OCI-LY1 (cell line): Measurements from ENCODE around the gene HECTD1.

Experiments
- H2AFZ ChIP-seq: fragments of 200-600 bp; sonication (generic), shearing (Covaris generic); 2 replicates; pipeline ENCODE4 v1.6.0; 2014; ENCODE audit warnings: antibody characterized with exemption, mild to moderate bottlenecking, low read length
- H3F3A ChIP-seq: fragments of 200-600 bp; sonication (generic), shearing (Covaris generic); 2 replicates; pipeline ENCODE4 v1.6.0; 2014; ENCODE audit warnings: mild to moderate bottlenecking, antibody characterized with exemption, low read length, moderate library complexity; ENCODE audit not compliant: insufficient read depth
- H3K27ac ChIP-seq: fragments of 200-600 bp; sonication (generic); 2 replicates; pipeline ENCODE4 v1.5.1; 2014; ENCODE audit warnings: low read length, mixed run types, mild to moderate bottlenecking, low read depth; ENCODE audit not compliant: poor library complexity, severe bottlenecking
- H3K27me3 ChIP-seq: fragments of 200-600 bp; sonication (generic); 2 replicates; pipeline ENCODE4 v1.6.0; 2014; ENCODE audit warnings: antibody characterized with exemption, mild to moderate bottlenecking, low read length, moderate library complexity; ENCODE audit not compliant: insufficient read depth
- H3K36me3 ChIP-seq: fragments of 200-600 bp; sonication (generic); 2 replicates; pipeline ENCODE4 v1.6.1; 2014; ENCODE audit warnings: mild to moderate bottlenecking, antibody characterized with exemption, low read length, moderate library complexity, mixed read lengths; ENCODE audit not compliant: insufficient read depth
- H3K4me1 ChIP-seq: fragments of 200-600 bp; sonication (generic); 2 replicates; pipeline ENCODE4 v1.5.1; 2014; ENCODE audit warnings: mild to moderate bottlenecking, low read length, moderate library complexity; ENCODE audit not compliant: insufficient read depth, severe bottlenecking
- H3K4me2 ChIP-seq: fragments of 200-600 bp; sonication (generic), shearing (Covaris generic); 2 replicates; pipeline ENCODE4 v1.6.1; 2014; ENCODE audit warnings: low read length
- H3K4me3 ChIP-seq: fragments of 200-600 bp; sonication (generic); 2 replicates; pipeline ENCODE4 v1.5.1; 2014; ENCODE audit warnings: low read length, low read depth, mild to moderate bottlenecking, mixed read lengths; ENCODE audit not compliant: poor library complexity, severe bottlenecking
- H3K79me2 ChIP-seq: fragments of 200-600 bp; shearing (Covaris generic); 2 replicates; pipeline ENCODE4 v1.6.1; 2016; ENCODE audit warnings: mixed run types, low read length, mixed read lengths; ENCODE audit not compliant: insufficient read depth
- H3K9ac ChIP-seq: fragments of 200-600 bp; sonication (generic), shearing (Covaris generic); 2 replicates; pipeline ENCODE4 v1.6.1; 2014; ENCODE audit warnings: mild to moderate bottlenecking, low read length, mixed read lengths
- H3K9me2 ChIP-seq: fragments of 200-600 bp; sonication (generic), shearing (Covaris generic); 2 replicates; pipeline ENCODE4 v1.6.1; 2014; ENCODE audit warnings: low read depth, mild to moderate bottlenecking, low read length, mixed read lengths
- H3K9me3 ChIP-seq: fragments of 200-600 bp; shearing (Covaris generic); 2 replicates; pipeline ENCODE4 v1.6.1; 2014; ENCODE audit warnings: low read length, mixed read lengths
- H4K20me1 ChIP-seq: fragments of 200-600 bp; sonication (generic), shearing (Covaris generic); 2 replicates; pipeline ENCODE4 v1.6.0; 2016; ENCODE audit warnings: mild to moderate bottlenecking, low read length; ENCODE audit not compliant: insufficient read depth
- EZH2 ChIP-seq: fragments of 200-600 bp; sonication (generic), shearing (Covaris generic); IDR thresholded peaks from 2 replicates; pipeline ENCODE4 v1.8.0; 2017; ENCODE audit warnings: borderline replicate concordance, mixed run types, mild to moderate bottlenecking, antibody characterized with exemption, low read length, moderate library complexity, mixed read lengths
- TF ChIP-seq, protein P1 (sequence below): fragments of 200-600 bp; sonication (generic), shearing (Covaris generic); IDR thresholded peaks from 2 replicates; pipeline ENCODE4 v1.5.1; 2017; ENCODE audit warnings: mild to moderate bottlenecking, antibody characterized with exemption, low read length, moderate library complexity, mixed read lengths

HECTD1 gene

DNA sequence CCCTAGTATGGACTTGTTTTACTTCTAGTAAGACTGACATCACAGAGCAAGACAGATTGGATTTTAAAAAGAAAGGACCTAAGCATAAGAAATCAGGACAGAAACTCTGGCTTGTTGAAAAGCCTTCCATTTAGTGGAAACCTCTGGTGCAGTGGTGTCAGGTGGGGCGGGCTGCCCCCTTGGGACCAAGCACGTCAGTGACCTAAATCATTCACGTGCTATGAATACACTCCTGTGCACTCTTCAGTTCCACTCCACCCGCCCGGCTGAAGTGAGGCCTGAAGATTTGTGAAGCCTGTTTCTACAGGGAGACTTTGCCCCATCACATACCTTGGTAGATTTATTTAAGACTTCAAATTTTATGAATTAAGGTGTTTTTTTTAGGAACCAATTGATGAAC, 123.2 kb downstream of the HECTD1 start:
- Histone ChIP-seq H3K27ac (peak overlapping the region; percentile 54), H3K9ac (peak overlapping the region; percentile 37; the same call in 1 of the 2 replicates), H3K36me3 (no peaks in the 10 kb centered on the region), H3K9me2 (no peaks in the 10 kb centered on the region), H3F3A (no peaks in the 10 kb centered on the region), H3K9me3 (no peaks in the 10 kb centered on the region), H3K4me1 (peaks cover 21% of the 10 kb centered on the region), H3K79me2 (no peaks in the 10 kb centered on the region), H4K20me1 (no peaks in the 10 kb centered on the region), H2AFZ (no peak overlapping the region), H3K27me3 (no peaks in the 10 kb centered on the region), H3K4me3 (no peak overlapping the region), H3K4me2 (peak overlapping the region; percentile 29; the same call in 1 of the 2 replicates)
- TF ChIP-seq, protein P1, sequence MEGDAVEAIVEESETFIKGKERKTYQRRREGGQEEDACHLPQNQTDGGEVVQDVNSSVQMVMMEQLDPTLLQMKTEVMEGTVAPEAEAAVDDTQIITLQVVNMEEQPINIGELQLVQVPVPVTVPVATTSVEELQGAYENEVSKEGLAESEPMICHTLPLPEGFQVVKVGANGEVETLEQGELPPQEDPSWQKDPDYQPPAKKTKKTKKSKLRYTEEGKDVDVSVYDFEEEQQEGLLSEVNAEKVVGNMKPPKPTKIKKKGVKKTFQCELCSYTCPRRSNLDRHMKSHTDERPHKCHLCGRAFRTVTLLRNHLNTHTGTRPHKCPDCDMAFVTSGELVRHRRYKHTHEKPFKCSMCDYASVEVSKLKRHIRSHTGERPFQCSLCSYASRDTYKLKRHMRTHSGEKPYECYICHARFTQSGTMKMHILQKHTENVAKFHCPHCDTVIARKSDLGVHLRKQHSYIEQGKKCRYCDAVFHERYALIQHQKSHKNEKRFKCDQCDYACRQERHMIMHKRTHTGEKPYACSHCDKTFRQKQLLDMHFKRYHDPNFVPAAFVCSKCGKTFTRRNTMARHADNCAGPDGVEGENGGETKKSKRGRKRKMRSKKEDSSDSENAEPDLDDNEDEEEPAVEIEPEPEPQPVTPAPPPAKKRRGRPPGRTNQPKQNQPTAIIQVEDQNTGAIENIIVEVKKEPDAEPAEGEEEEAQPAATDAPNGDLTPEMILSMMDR = no peak
- TF ChIP-seq EZH2 = no peak

DNA sequence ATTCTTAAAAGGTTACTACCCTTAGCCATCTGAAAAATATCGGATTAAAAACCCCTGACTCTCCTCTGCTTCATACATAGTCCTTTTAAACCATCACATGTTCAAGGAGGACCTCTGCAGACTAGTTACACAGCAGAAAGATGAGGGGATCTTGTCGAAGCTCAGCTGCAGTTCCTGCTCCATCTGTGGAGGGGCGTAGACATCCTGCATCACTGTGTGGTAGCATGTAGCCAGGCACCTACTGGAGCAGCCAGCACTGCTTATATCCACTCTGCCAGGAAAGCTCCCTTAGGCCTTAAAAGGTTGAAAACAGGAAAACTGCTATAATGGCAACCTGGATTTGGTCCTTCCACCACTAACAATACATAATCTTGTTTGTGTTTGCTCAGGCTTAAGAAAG, 123.8 kb downstream of the HECTD1 start:
- peak overlapping the region; percentile 29; the same call in 1 of the 2 replicates for H3K4me2 ChIP-seq
- peak overlapping the region; percentile 54 for H3K27ac ChIP-seq
- no peaks in the 10 kb centered on the region for H3F3A ChIP-seq
- no peaks in the 10 kb centered on the region for H3K9me3 ChIP-seq
- H3K4me1 ChIP-seq = peaks cover 21% of the 10 kb centered on the region
- no peaks in the 10 kb centered on the region for H3K36me3 ChIP-seq
- no peak overlapping the region for H3K4me3 ChIP-seq
- H3K79me2 ChIP-seq = no peaks in the 10 kb centered on the region
- H4K20me1 ChIP-seq = no peaks in the 10 kb centered on the region
- no peaks in the 10 kb centered on the region for H3K27me3 ChIP-seq
- TF ChIP-seq EZH2 = no peak
- TF ChIP-seq, protein P1 = peak; percentile 25; the same call in 1 of the 2 replicates
- no peaks in the 10 kb centered on the region for H3K9me2 ChIP-seq
- peak overlapping the region; percentile 37; the same call in 1 of the 2 replicates for H3K9ac ChIP-seq
- no peak overlapping the region for H2AFZ ChIP-seq

DNA sequence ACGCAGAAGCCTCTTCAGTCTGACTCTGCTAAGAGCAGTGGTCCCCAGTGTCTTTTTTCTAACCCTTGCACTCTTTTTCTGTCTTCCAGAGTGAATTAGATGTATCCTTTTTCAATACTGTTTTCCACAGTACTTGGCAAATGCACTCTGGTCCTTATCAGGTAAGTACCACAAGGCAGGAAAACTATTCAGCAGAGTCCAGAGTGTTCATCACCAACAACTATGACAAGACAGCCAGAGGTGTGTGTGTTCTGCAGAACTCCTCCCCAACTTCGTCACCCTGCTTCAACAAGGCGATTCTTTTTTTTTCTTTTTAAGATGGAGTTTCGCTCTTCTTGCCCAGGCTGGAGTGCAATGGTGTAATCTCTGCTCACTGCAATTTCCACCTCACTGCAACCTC, 127.1 kb downstream of the HECTD1 start:
- Histone ChIP-seq H3K27me3 (no peaks in the 10 kb centered on the region), H3K9me3 (no peaks in the 10 kb centered on the region), H3K4me2 (no peak overlapping the region), H3K79me2 (no peaks in the 10 kb centered on the region), H3K4me3 (no peak overlapping the region), H3K36me3 (peaks cover 4% of the 10 kb centered on the region; the same call in 1 of the 2 replicates), H4K20me1 (no peaks in the 10 kb centered on the region), H3K4me1 (peaks cover 21% of the 10 kb centered on the region), H2AFZ (no peak overlapping the region), H3F3A (no peaks in the 10 kb centered on the region), H3K9ac (no peak overlapping the region), H3K9me2 (no peaks in the 10 kb centered on the region), H3K27ac (no peak overlapping the region)
- TF ChIP-seq, protein P1 = no peak
- TF ChIP-seq EZH2 = no peak
